Fibroblast of skin of scalp (primary cell): ENCODE measurements around the gene CAPS. TPM values are rescaled to one million over a fixed set of nuclear protein-coding genes. Genes with fewer than 3 reads are reported as not detected.
"Not testable (repeated sequence)": the region's sequence is repeated elsewhere in the genome, so short reads cannot be mapped to it uniquely, and the experiment has no call there.

Source experiments
- DNase-seq: peaks from one replicate; pipeline ENCODE4 v3.0.0-alpha.2; 2013
- polyA plus RNA-seq, 2 experiments: library from polyadenylated mRNA; unstranded; fragments of 120-200 nt; gene quantifications; one replicate each; pipeline ENCODE4 v1.2.1, GENCODE V29; 2013; ENCODE audit not compliant: insufficient read length in 2 of 2

CAPS gene
- polyA plus RNA-seq (2013, experiment 1 of 2; ENCODE audit: insufficient read length) = 4.6 TPM
- polyA plus RNA-seq (2013, experiment 2 of 2; ENCODE audit: insufficient read length) = 3.1 TPM

GRCh38 chr19:5913739-5914357 is at the start of gene CAPS:
Gene CAPS (plus strand): TSS chr19:5914254. CDS start chr19:5914407, 153 bp downstream.
- peak; percentile 82 for DNase-seq

GRCh38 chr19:5864725-5865486 is 49.1 kb upstream of the CAPS start:
- DNase-seq = no peak

- no peak for DNase-seq
Measured at GRCh38 chr19:5865772-5866171, 48.3 kb upstream of the CAPS start.

- DNase-seq = no peak
Measured at GRCh38 chr19:5867201-5868136, 46.6 kb upstream of the CAPS start.

- no peak for DNase-seq
Measured at GRCh38 chr19:5870986-5871394, 43.1 kb upstream of the CAPS start.

GRCh38 chr19:5873617-5874199 is 40.3 kb upstream of the CAPS start:
- no peak for DNase-seq

GRCh38 chr19:5874496-5874895 is 39.6 kb upstream of the CAPS start:
- DNase-seq = peak; percentile 63

GRCh38 chr19:5877427-5877826 is 36.6 kb upstream of the CAPS start:
- DNase-seq = no peak

- DNase-seq = no peak
Measured at GRCh38 chr19:5877882-5878281, 36.2 kb upstream of the CAPS start.

GRCh38 chr19:5880196-5880595 is 33.9 kb upstream of the CAPS start:
- no peak for DNase-seq

GRCh38 chr19:5880604-5881078 is 33.4 kb upstream of the CAPS start:
- DNase-seq = peak; percentile 79

- DNase-seq = no peak
Measured at GRCh38 chr19:5881543-5882299, 32.3 kb upstream of the CAPS start.

GRCh38 chr19:5882421-5882968 is 31.6 kb upstream of the CAPS start:
- DNase-seq = no peak

GRCh38 chr19:5883157-5883873 is 30.7 kb upstream of the CAPS start:
- not testable (repeated sequence) for DNase-seq

GRCh38 chr19:5884065-5884811 is 29.8 kb upstream of the CAPS start:
- not testable (repeated sequence) for DNase-seq

- no peak for DNase-seq
Measured at GRCh38 chr19:5889288-5889971, 24.6 kb upstream of the CAPS start.

GRCh38 chr19:5890099-5890498 is 24.0 kb upstream of the CAPS start:
- DNase-seq = no peak

GRCh38 chr19:5891572-5891937 is 22.5 kb upstream of the CAPS start:
- DNase-seq = no peak
